A549 (cell line): ENCODE measurements around the gene CMIP.
A peak's percentile ranks its signal among the peaks of the same experiment; 100 is the strongest.

Source experiments
- KDM1A ChIP-seq: fragments of 200-600 bp; sonication (generic); IDR thresholded peaks from 2 replicates; pipeline ENCODE4 v1.6.1; 2016; ENCODE audit warnings: low read depth, mild to moderate bottlenecking
- POLR2A ChIP-seq: IDR thresholded peaks from 2 replicates; pipeline ENCODE4 v1.6.1; 2012; ENCODE audit warnings: mild to moderate bottlenecking, low read length
- RCOR1 ChIP-seq: fragments of 150-350 bp; IDR thresholded peaks from 2 replicates; pipeline ENCODE4 v1.6.1; 2014; ENCODE audit warnings: antibody characterized with exemption, low read length, low read depth
- REST ChIP-seq: fragments of 200-600 bp; sonication (generic); IDR thresholded peaks from 2 replicates; pipeline ENCODE4 v1.6.1; 2016; ENCODE audit warnings: antibody characterized with exemption, mild to moderate bottlenecking, moderate library complexity
- TP53 ChIP-seq: fragments of 250-450 bp; sonication (Bioruptor Pico); IDR thresholded peaks from 2 replicates; pipeline ENCODE4 v1.5.0; 2021; ENCODE audit warnings: mild to moderate bottlenecking, moderate library complexity
- TF ChIP-seq, protein P1 (sequence below): fragments of >200 bp; sonication (Bioruptor Twin); formaldehyde crosslinking; IDR thresholded peaks from 3 replicates; pipeline ENCODE4 v1.5.1; 2016

DNA sequence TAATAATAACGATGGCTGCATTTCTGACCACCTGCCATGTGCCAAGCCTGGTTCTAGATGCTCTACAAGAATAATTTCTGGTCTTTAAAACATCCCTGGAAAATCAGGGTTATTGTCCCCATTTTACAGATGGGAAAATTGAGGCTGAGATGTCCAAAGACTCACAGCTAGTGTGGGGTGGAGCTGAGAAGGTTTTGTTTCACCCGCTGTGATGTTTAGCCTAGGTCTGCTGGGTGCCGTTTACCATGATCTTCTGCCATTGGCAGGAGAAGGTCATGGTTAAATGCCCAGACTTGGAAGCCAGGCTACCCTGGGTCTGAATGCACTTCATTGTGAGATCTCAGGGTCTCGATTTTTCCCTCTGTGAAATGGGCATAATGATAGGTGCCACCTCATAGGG, 175.4 kb downstream of the CMIP start:
- TF ChIP-seq, protein P1, sequence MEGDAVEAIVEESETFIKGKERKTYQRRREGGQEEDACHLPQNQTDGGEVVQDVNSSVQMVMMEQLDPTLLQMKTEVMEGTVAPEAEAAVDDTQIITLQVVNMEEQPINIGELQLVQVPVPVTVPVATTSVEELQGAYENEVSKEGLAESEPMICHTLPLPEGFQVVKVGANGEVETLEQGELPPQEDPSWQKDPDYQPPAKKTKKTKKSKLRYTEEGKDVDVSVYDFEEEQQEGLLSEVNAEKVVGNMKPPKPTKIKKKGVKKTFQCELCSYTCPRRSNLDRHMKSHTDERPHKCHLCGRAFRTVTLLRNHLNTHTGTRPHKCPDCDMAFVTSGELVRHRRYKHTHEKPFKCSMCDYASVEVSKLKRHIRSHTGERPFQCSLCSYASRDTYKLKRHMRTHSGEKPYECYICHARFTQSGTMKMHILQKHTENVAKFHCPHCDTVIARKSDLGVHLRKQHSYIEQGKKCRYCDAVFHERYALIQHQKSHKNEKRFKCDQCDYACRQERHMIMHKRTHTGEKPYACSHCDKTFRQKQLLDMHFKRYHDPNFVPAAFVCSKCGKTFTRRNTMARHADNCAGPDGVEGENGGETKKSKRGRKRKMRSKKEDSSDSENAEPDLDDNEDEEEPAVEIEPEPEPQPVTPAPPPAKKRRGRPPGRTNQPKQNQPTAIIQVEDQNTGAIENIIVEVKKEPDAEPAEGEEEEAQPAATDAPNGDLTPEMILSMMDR = no peak
- TF ChIP-seq POLR2A (no peak), TP53 (CRISPR knock-in tag) (no peak), REST (no peak), KDM1A (peak; percentile 85; the same call in 1 of the 2 replicates), RCOR1 (no peak)
